Measurements from ENCODE around the gene BLVRA. TPM values are rescaled to one million over a fixed set of nuclear protein-coding genes. Genes with fewer than 3 reads are reported as not detected.

BLVRA gene
- total RNA-seq, 5 donors from 2014 or later (not counting 1 experiment from before 2014, with no cell fraction given), result 14.1 to 21.3 (median 17.3) TPM

DNA sequence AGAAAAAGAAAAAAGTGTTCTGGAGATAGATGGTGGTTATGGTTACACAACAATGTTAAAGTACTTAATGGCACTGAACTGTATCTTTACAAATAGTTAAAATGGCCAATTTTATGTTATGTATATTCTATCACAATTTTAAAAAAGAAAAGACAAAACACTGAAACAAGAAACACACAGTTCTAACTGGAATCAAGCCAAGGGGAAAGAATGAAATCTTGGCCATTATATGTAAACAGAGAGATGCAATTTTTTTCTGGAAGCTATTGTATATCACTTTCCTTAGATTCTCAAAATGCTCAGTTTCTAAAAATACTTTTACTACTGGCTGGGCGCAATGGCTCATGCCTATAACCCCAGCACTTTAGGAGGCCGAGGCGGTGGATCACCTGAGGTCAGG is 33.2 kb upstream of the BLVRA start:
- no peaks in the 10 kb centered on the region for H3K27me3 ChIP-seq (replicated peaks in 1 of 2; ENCODE audit: control insufficient read depth in 2 of 2, extremely low read depth in 1 of 2, insufficient read depth in 2 of 2, low read length in 1 of 2)
- DNase-seq, result no peak
- H3K4me1 ChIP-seq (ENCODE audit: control insufficient read depth in 1 of 2, extremely low read depth in 1 of 2, insufficient read depth in 2 of 2, low read length in 2 of 2), result peaks cover 5 to 15% of the 10 kb centered on the region in 2 experiments
- no peaks in the 10 kb centered on the region for H3K9me3 Mint-ChIP-seq
- 100% methylated on average over 3 of the region's 3 CpGs for WGBS (ENCODE audit: insufficient coverage)
- POLR2A ChIA-PET, result no interaction called here
- H3K4me1 Mint-ChIP-seq, result peaks cover 57 to 62% (median 61%) of the 10 kb centered on the region in 3 donors
- H3K27ac Mint-ChIP-seq, result no peak overlapping the region
- peaks cover 8% of the 10 kb centered on the region for H3K36me3 Mint-ChIP-seq
- H3K4me3 ChIP-seq (ENCODE audit: control insufficient read depth in 1 of 2, extremely low read depth in 1 of 2, low read length in 1 of 2), result no peak overlapping the region
- CTCF ChIA-PET, result interaction anchor here in 1 of 2 donors (1.1 kb wide), 1 partner anchor 143 kb away, joined by 4 read pairs; the partner anchor contains the start of gene STK17A
- no peaks in the 10 kb centered on the region for H3K9me3 ChIP-seq
- H3K27ac ChIP-seq (ENCODE audit: low read length), result no peak overlapping the region
- no peak overlapping the region for H3K4me3 Mint-ChIP-seq
- H3K27me3 Mint-ChIP-seq, result no peaks in the 10 kb centered on the region
- no peaks in the 10 kb centered on the region for H3K36me3 ChIP-seq (ENCODE audit: control insufficient read depth in 2 of 2, extremely low read depth in 1 of 2, insufficient read depth in 1 of 2, low read length in 1 of 2)
- no peak for ATAC-seq (replicated peaks in 1 of 4)

GRCh38 chr7:43726466-43726865 is 32.0 kb upstream of the BLVRA start:
- Histone ChIP-seq H3K27ac (ENCODE audit: low read length) (no peak overlapping the region), H3K4me3 (ENCODE audit: control insufficient read depth in 1 of 2, extremely low read depth in 1 of 2, low read length in 1 of 2) (no peak overlapping the region), H3K4me1 (ENCODE audit: control insufficient read depth in 1 of 2, extremely low read depth in 1 of 2, insufficient read depth in 2 of 2, low read length in 2 of 2) (peaks cover 5 to 13% of the 10 kb centered on the region in 2 experiments), H3K36me3 (ENCODE audit: control insufficient read depth in 2 of 2, extremely low read depth in 1 of 2, insufficient read depth in 1 of 2, low read length in 1 of 2) (no peaks in the 10 kb centered on the region), H3K9me3 (no peaks in the 10 kb centered on the region), H3K27me3 (replicated peaks in 1 of 2; ENCODE audit: control insufficient read depth in 2 of 2, extremely low read depth in 1 of 2, insufficient read depth in 2 of 2, low read length in 1 of 2) (no peaks in the 10 kb centered on the region)
- H3K9me3 Mint-ChIP-seq, result no peaks in the 10 kb centered on the region
- CTCF ChIA-PET, result no interaction called here
- POLR2A ChIA-PET, result no interaction called here
- peaks cover 8% of the 10 kb centered on the region for H3K36me3 Mint-ChIP-seq
- no peak for ATAC-seq (replicated peaks in 1 of 4)
- no peak for DNase-seq
- H3K27ac Mint-ChIP-seq, result no peak overlapping the region
- WGBS (ENCODE audit: insufficient coverage), result 76% methylated on average over 3 of the region's 4 CpGs
- H3K4me3 Mint-ChIP-seq, result peak overlapping the region in 2 of 3 donors; percentile 90 to 93
- no peaks in the 10 kb centered on the region for H3K27me3 Mint-ChIP-seq
- peaks cover 46 to 55% (median 49%) of the 10 kb centered on the region in 3 donors for H3K4me1 Mint-ChIP-seq

DNA sequence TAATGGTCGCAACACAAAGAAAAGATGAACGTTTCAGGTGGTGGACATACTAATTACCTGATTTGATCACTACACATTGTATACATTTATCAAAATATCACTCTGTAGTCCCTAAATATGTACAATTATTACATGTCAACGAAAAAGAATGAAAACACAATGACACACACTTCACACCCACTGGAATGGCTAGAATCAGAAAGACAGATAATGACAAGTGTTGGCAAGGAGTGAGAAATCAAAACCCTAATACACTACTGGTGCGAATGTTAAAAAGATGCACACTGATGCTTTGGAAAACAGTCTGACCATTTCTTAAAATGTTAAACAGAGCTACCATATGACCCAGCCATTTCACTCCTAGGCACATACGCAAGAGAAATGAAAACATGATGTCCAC is 31.5 kb upstream of the BLVRA start:
- Histone ChIP-seq H3K4me1 (ENCODE audit: control insufficient read depth in 1 of 2, extremely low read depth in 1 of 2, insufficient read depth in 2 of 2, low read length in 2 of 2) (peaks cover 5 to 13% of the 10 kb centered on the region in 2 experiments), H3K36me3 (ENCODE audit: control insufficient read depth in 2 of 2, extremely low read depth in 1 of 2, insufficient read depth in 1 of 2, low read length in 1 of 2) (no peaks in the 10 kb centered on the region), H3K9me3 (no peaks in the 10 kb centered on the region), H3K27me3 (replicated peaks in 1 of 2; ENCODE audit: control insufficient read depth in 2 of 2, extremely low read depth in 1 of 2, insufficient read depth in 2 of 2, low read length in 1 of 2) (no peaks in the 10 kb centered on the region), H3K4me3 (ENCODE audit: control insufficient read depth in 1 of 2, extremely low read depth in 1 of 2, low read length in 1 of 2) (no peak overlapping the region), H3K27ac (ENCODE audit: low read length) (no peak overlapping the region)
- H3K4me1 Mint-ChIP-seq, result peaks cover 46 to 55% (median 48%) of the 10 kb centered on the region in 3 donors
- peak overlapping the region; percentile 60 to 93 (median 90) for H3K4me3 Mint-ChIP-seq
- H3K36me3 Mint-ChIP-seq, result peaks cover 8% of the 10 kb centered on the region
- H3K27ac Mint-ChIP-seq, result no peak overlapping the region
- H3K9me3 Mint-ChIP-seq, result no peaks in the 10 kb centered on the region
- CTCF ChIA-PET, result no interaction called here
- ATAC-seq (replicated peaks in 1 of 4), result no peak
- POLR2A ChIA-PET, result interaction anchor here in 1 of 2 donors (0.7 kb wide), 1 partner anchor 35 kb away, joined by 3 read pairs; no protein-coding TSS in a partner anchor
- no peaks in the 10 kb centered on the region for H3K27me3 Mint-ChIP-seq
- no peak for DNase-seq
- no CpG with 5 or more reads among the region's 5 CpGs for WGBS (ENCODE audit: insufficient coverage)

DNA sequence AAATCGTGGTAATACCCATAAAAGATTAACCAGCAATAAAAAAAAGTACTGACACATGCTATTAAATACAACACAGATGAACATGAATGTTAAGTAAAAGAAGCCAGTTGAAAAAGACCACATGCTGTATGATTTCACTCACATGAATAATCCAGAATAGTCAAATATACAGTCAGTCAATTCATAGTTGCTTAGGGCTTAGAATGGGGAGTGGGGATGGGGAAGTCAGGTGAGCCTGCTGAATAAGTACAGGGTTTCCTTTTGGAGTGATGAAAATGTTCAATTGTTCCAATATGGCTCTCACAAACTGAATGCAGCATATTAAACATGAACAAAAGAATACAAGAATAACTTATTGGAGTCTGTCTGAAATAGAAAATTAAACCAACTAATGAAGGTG is 31.0 kb upstream of the BLVRA start:
- Mint-ChIP-seq H3K27ac (no peak overlapping the region), H3K27me3 (no peaks in the 10 kb centered on the region), H3K4me3 (peak overlapping the region; percentile 60 to 93 (median 90)), H3K4me1 (peaks cover 46 to 55% (median 48%) of the 10 kb centered on the region in 3 donors), H3K9me3 (no peaks in the 10 kb centered on the region), H3K36me3 (peaks cover 8% of the 10 kb centered on the region)
- no CpG with 5 or more reads among the region's 1 CpG for WGBS (ENCODE audit: insufficient coverage)
- Histone ChIP-seq H3K27ac (ENCODE audit: low read length) (no peak overlapping the region), H3K4me1 (ENCODE audit: control insufficient read depth in 1 of 2, extremely low read depth in 1 of 2, insufficient read depth in 2 of 2, low read length in 2 of 2) (peaks cover 5 to 13% of the 10 kb centered on the region in 2 experiments), H3K4me3 (ENCODE audit: control insufficient read depth in 1 of 2, extremely low read depth in 1 of 2, low read length in 1 of 2) (no peak overlapping the region), H3K9me3 (no peaks in the 10 kb centered on the region), H3K27me3 (replicated peaks in 1 of 2; ENCODE audit: control insufficient read depth in 2 of 2, extremely low read depth in 1 of 2, insufficient read depth in 2 of 2, low read length in 1 of 2) (no peaks in the 10 kb centered on the region), H3K36me3 (ENCODE audit: control insufficient read depth in 2 of 2, extremely low read depth in 1 of 2, insufficient read depth in 1 of 2, low read length in 1 of 2) (no peaks in the 10 kb centered on the region)
- DNase-seq (no peak), ATAC-seq (replicated peaks in 1 of 4) (no peak)
- CTCF ChIA-PET, result no interaction called here
- POLR2A ChIA-PET, result interaction anchor here in 1 of 2 donors (0.7 kb wide), 1 partner anchor 35 kb away, joined by 3 read pairs; no protein-coding TSS in a partner anchor

GRCh38 chr7:43729214-43729923 is 29.1 kb upstream of the BLVRA start, which contains the start of gene COA1:
Gene COA1, minus strand, starts transcription at chr7:43729523. Its CDS starts 80,909 bp downstream, at chr7:43648614.
- H3K27ac ChIP-seq (ENCODE audit: low read length), result peak within 1 kb of the TSS; percentile 58
- H3K27me3 ChIP-seq (replicated peaks in 1 of 2; ENCODE audit: control insufficient read depth in 2 of 2, extremely low read depth in 1 of 2, insufficient read depth in 2 of 2, low read length in 1 of 2), result no peaks in the 10 kb centered on the region
- H3K36me3 ChIP-seq (ENCODE audit: control insufficient read depth in 2 of 2, extremely low read depth in 1 of 2, insufficient read depth in 1 of 2, low read length in 1 of 2), result no peaks in the 10 kb centered on the region
- H3K4me1 ChIP-seq (ENCODE audit: control insufficient read depth in 1 of 2, extremely low read depth in 1 of 2, insufficient read depth in 2 of 2, low read length in 2 of 2), result peaks cover 5 to 13% of the 10 kb centered on the region in 2 experiments
- H3K4me3 Mint-ChIP-seq, result peak within 1 kb of the TSS; percentile 90 to 93 (median 91)
- ATAC-seq (replicated peaks in 1 of 4) (peak; percentile 94 to 97 (median 96)), DNase-seq (peak; percentile 61 to 91 (median 75))
- H3K9me3 ChIP-seq, result no peaks in the 10 kb centered on the region
- peaks cover 0 to 2% of the 10 kb centered on the region in 2 donors for H3K27me3 Mint-ChIP-seq
- WGBS (ENCODE audit: insufficient coverage), result under 1% methylated on average over 61 of the region's 66 CpGs
- peaks cover 36 to 45% (median 37%) of the 10 kb centered on the region in 3 donors for H3K4me1 Mint-ChIP-seq
- ChIA-PET POLR2A (interaction anchor here (0.6 to 2.6 kb wide), 6 partner anchors 10 to 147 kb away, joined by 3 to 21 read pairs (median 4); partner anchors contain the start of gene STK17A (in 2 of the 2)), CTCF (interaction anchor here (0.6 to 3.3 kb wide), 11 partner anchors 8 to 796 kb away, joined by 3 to 25 read pairs (median 7); partner anchors contain the start of gene STK17A (in 1 of the 2))
- H3K9me3 Mint-ChIP-seq, result no peaks in the 10 kb centered on the region
- H3K27ac Mint-ChIP-seq, result peak within 1 kb of the TSS; percentile 86 to 90
- peak within 1 kb of the TSS; percentile 91 to 96 for H3K4me3 ChIP-seq (ENCODE audit: control insufficient read depth in 1 of 2, extremely low read depth in 1 of 2, low read length in 1 of 2)
- H3K36me3 Mint-ChIP-seq, result peaks cover 4% of the 10 kb centered on the region

GRCh38 chr7:43729924-43730248 is 28.6 kb upstream of the BLVRA start:
- no peaks in the 10 kb centered on the region for H3K9me3 Mint-ChIP-seq
- H3K36me3 Mint-ChIP-seq, result no peaks in the 10 kb centered on the region
- ATAC-seq (replicated peaks in 1 of 4) (no peak), DNase-seq (no peak)
- Histone ChIP-seq H3K36me3 (ENCODE audit: control insufficient read depth in 2 of 2, extremely low read depth in 1 of 2, insufficient read depth in 1 of 2, low read length in 1 of 2) (no peaks in the 10 kb centered on the region), H3K9me3 (no peaks in the 10 kb centered on the region), H3K27me3 (replicated peaks in 1 of 2; ENCODE audit: control insufficient read depth in 2 of 2, extremely low read depth in 1 of 2, insufficient read depth in 2 of 2, low read length in 1 of 2) (no peaks in the 10 kb centered on the region), H3K27ac (ENCODE audit: low read length) (peak overlapping the region; percentile 58), H3K4me1 (ENCODE audit: control insufficient read depth in 1 of 2, extremely low read depth in 1 of 2, insufficient read depth in 2 of 2, low read length in 2 of 2) (peaks cover 5 to 13% of the 10 kb centered on the region in 2 experiments), H3K4me3 (ENCODE audit: control insufficient read depth in 1 of 2, extremely low read depth in 1 of 2, low read length in 1 of 2) (peak overlapping the region; percentile 91 to 96)
- peaks cover 0 to 2% of the 10 kb centered on the region in 2 donors for H3K27me3 Mint-ChIP-seq
- POLR2A ChIA-PET, result interaction anchor here (0.6 to 2.6 kb wide), 7 partner anchors 11 to 214 kb away, joined by 3 to 21 read pairs (median 3); partner anchors contain the start of gene STK17A (in 1 of the 2)
- peak overlapping the region; percentile 90 to 93 (median 91) for H3K4me3 Mint-ChIP-seq
- no CpG with 5 or more reads among the region's 4 CpGs for WGBS (ENCODE audit: insufficient coverage)
- CTCF ChIA-PET, result interaction anchor here (0.6 to 3.3 kb wide), 13 partner anchors 9 to 796 kb away, joined by 3 to 25 read pairs (median 5); partner anchors contain the start of gene STK17A (in 2 of the 2)
- H3K27ac Mint-ChIP-seq, result peak overlapping the region; percentile 86 to 90
- H3K4me1 Mint-ChIP-seq, result peaks cover 32 to 42% (median 32%) of the 10 kb centered on the region in 3 donors

Data from T-cell (primary cell).